DND-41 (cell line): ENCODE results near the gene RAB6B.

Experiments
- ATAC-seq: fragments of 200-7000 bp; cut with Tn5 transposase; 3 replicates; pipeline ENCODE4 v1.9.1; 2021; ENCODE audit warnings: low read depth; ENCODE audit not compliant: insufficient read depth
- DNase-seq: peaks from one replicate; pipeline ENCODE4 v3.0.0-alpha.2; 2020
- H2AFZ ChIP-seq: 2 replicates; pipeline ENCODE4 v1.6.0; 2012; ENCODE audit warnings: low read depth, low read length
- H3K27ac ChIP-seq: 2 replicates; pipeline ENCODE4 v1.5.1; 2012; ENCODE audit warnings: low read length, inconsistent platforms
- H3K27me3 ChIP-seq: fragments of 200-600 bp; sonication (generic); 2 replicates; pipeline ENCODE4 v1.6.0; 2012; ENCODE audit warnings: low read length, mild to moderate bottlenecking, inconsistent platforms; ENCODE audit not compliant: insufficient read depth, poor library complexity
- H3K36me3 ChIP-seq: 2 replicates; pipeline ENCODE4 v1.5.1; 2012; ENCODE audit warnings: low read length, inconsistent platforms; ENCODE audit not compliant: insufficient read depth
- H3K4me1 ChIP-seq: 2 replicates; pipeline ENCODE4 v1.5.1; 2012; ENCODE audit warnings: mild to moderate bottlenecking, low read length; ENCODE audit not compliant: insufficient read depth
- H3K4me2 ChIP-seq: 2 replicates; pipeline ENCODE4 v1.6.0; 2012; ENCODE audit warnings: mild to moderate bottlenecking, moderate library complexity, low read length, inconsistent platforms; ENCODE audit not compliant: insufficient read depth
- H3K4me3 ChIP-seq, 2 experiments: fragments of 200-600 bp in 1 of 2; shearing (Covaris generic) in 1 of 2; 2 replicates each; pipeline ENCODE4 v1.5.1; 2012 to 2016; ENCODE audit warnings: inconsistent platforms in 2 of 2, low read length in 2 of 2, mild to moderate bottlenecking in 2 of 2, low read depth in 1 of 2, moderate library complexity in 1 of 2
- H3K79me2 ChIP-seq: 2 replicates; pipeline ENCODE4 v1.6.0; 2012; ENCODE audit warnings: low read length, inconsistent platforms; ENCODE audit not compliant: insufficient read depth
- H3K9ac ChIP-seq: 2 replicates; pipeline ENCODE4 v1.6.0; 2012; ENCODE audit warnings: low read depth, mild to moderate bottlenecking, inconsistent platforms, low read length, moderate library complexity
- H3K9me3 ChIP-seq: 2 replicates; pipeline ENCODE4 v1.5.1; 2012; ENCODE audit warnings: low read length, moderate library complexity, mild to moderate bottlenecking, inconsistent platforms; ENCODE audit not compliant: insufficient read depth, severe bottlenecking
- H4K20me1 ChIP-seq: 2 replicates; pipeline ENCODE4 v1.6.0; 2012; ENCODE audit warnings: low read length; ENCODE audit not compliant: insufficient read depth
- EZH2 ChIP-seq: IDR thresholded peaks from 3 replicates; pipeline ENCODE4 v1.6.1; 2012; ENCODE audit warnings: borderline replicate concordance, low read depth, mild to moderate bottlenecking, moderate library complexity, low read length, inconsistent platforms; ENCODE audit not compliant: severe bottlenecking
- TF ChIP-seq, protein P1 (sequence below): IDR thresholded peaks from 2 replicates; pipeline ENCODE4 v1.5.1; 2012; ENCODE audit warnings: borderline replicate concordance, low read length, moderate library complexity, mild to moderate bottlenecking; ENCODE audit not compliant: poor library complexity, severe bottlenecking; ENCODE audit errors: extremely low read depth

RAB6B gene

DNA sequence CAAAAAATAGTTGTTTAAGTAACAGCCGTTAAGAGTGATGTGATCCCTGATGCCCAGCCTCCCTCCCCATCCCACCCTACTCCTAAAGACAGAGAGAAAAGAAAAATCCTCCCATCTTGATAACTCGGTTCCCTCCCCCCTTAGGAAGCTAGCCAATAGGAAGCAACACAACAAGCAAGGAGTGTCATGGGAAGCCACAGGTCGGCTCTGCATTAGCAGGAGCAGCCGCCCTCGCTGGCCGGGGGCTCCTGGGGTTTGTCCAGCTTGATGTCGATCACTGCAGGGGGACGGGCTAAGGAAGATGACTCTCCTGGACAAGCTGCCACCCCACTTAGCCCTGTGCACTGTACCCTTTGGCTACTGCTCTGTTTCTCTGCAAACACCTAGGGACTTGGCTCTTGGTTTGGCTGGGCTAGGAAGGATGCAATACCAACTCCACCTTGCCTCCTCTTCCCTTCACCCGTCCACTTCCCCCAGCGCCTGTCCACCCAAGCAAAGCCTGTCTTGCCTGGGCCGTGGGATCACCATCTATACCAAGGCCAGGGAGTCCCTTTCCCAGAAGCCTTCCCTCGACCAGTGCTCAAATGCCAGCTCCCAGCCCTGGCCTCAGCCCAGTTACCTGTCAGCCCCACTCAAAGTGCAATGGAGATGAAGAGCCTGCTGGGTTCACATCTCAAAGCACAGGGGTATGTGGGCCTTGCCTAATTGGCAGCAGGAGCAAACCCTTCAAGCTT lies 66.9 kb downstream of the RAB6B start:
- no peaks in the 10 kb centered on the region for H3K27me3 ChIP-seq
- ATAC-seq (no peak), DNase-seq (no peak)
- H3K4me1 ChIP-seq: no peaks in the 10 kb centered on the region
- no peak overlapping the region for H3K4me3 ChIP-seq
- no peaks in the 10 kb centered on the region for H3K9me3 ChIP-seq
- TF ChIP-seq, protein P1, sequence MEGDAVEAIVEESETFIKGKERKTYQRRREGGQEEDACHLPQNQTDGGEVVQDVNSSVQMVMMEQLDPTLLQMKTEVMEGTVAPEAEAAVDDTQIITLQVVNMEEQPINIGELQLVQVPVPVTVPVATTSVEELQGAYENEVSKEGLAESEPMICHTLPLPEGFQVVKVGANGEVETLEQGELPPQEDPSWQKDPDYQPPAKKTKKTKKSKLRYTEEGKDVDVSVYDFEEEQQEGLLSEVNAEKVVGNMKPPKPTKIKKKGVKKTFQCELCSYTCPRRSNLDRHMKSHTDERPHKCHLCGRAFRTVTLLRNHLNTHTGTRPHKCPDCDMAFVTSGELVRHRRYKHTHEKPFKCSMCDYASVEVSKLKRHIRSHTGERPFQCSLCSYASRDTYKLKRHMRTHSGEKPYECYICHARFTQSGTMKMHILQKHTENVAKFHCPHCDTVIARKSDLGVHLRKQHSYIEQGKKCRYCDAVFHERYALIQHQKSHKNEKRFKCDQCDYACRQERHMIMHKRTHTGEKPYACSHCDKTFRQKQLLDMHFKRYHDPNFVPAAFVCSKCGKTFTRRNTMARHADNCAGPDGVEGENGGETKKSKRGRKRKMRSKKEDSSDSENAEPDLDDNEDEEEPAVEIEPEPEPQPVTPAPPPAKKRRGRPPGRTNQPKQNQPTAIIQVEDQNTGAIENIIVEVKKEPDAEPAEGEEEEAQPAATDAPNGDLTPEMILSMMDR: no peak
- TF ChIP-seq EZH2: no peak
- 0 out of 2 replicates have a peak, but pooled peaks cover 5% of the 10 kb centered on the region for H4K20me1 ChIP-seq
- H3K36me3 ChIP-seq: peaks cover 18% of the 10 kb centered on the region
- H3K27ac ChIP-seq: no peak overlapping the region
- no peak overlapping the region for H2AFZ ChIP-seq
- no peak overlapping the region for H3K9ac ChIP-seq
- no peaks in the 10 kb centered on the region for H3K79me2 ChIP-seq
- no peak overlapping the region for H3K4me2 ChIP-seq

DNA sequence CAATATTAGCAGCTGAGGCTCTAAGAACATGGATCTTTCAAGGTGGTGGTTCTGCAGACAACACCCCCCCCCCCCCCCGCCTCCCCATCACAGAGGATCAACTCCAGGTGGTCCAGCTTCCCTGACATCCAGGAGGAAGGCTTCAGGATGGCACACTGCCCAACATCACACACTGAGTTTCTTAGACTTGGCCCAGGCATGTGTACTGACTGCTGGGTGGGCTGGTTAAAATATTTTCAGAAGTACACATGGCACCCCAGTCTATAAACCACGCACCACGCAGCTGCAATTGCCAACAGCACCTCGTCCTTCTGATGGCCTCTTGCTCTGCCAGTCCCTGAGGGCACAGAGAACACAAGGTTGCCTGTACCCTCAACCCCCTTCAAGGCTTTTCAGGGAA lies 68.0 kb downstream of the RAB6B start:
- no peaks in the 10 kb centered on the region for H3K79me2 ChIP-seq
- no peak overlapping the region for H3K27ac ChIP-seq
- no peak overlapping the region for H3K9ac ChIP-seq
- H3K4me1 ChIP-seq: no peaks in the 10 kb centered on the region
- DNase-seq: no peak
- 0 out of 2 replicates have a peak, but pooled peaks cover 5% of the 10 kb centered on the region for H4K20me1 ChIP-seq
- no peak overlapping the region for H3K4me3 ChIP-seq
- H3K9me3 ChIP-seq: no peaks in the 10 kb centered on the region
- H3K36me3 ChIP-seq: peaks cover 28% of the 10 kb centered on the region
- H3K4me2 ChIP-seq: no peak overlapping the region
- no peak for ATAC-seq
- no peak overlapping the region for H2AFZ ChIP-seq
- TF ChIP-seq, protein P1: no peak
- no peak for TF ChIP-seq EZH2
- no peaks in the 10 kb centered on the region for H3K27me3 ChIP-seq

DNA sequence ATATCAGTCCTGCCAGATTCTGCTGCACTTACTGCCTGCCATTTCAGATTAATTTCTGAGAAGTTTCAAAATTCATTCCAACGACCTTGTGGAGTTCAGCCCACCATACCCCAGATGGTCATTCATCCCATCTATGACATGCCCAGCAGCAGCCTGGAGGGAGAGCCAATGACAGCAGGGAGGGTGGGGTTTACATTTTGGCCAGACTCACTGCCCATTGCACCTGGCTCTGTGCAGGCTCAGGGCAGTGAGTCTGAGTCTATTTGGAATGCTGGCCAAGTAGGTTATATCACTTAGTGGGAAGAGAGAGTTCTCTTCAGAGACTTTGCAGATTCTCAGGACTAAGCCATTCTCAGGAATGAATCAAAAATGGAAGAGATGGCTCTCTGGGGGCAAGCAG lies 68.5 kb downstream of the RAB6B start:
- TF ChIP-seq, protein P1: no peak
- no peak for TF ChIP-seq EZH2
- H3K27ac ChIP-seq: no peak overlapping the region
- H3K9me3 ChIP-seq: no peaks in the 10 kb centered on the region
- no peak overlapping the region for H3K4me2 ChIP-seq
- H3K9ac ChIP-seq: no peak overlapping the region
- DNase-seq: no peak
- peaks cover 34% of the 10 kb centered on the region for H3K36me3 ChIP-seq
- no peak overlapping the region for H2AFZ ChIP-seq
- no peak for ATAC-seq
- H3K4me3 ChIP-seq: no peak overlapping the region
- 0 out of 2 replicates have a peak, but pooled peaks cover 5% of the 10 kb centered on the region for H4K20me1 ChIP-seq
- no peaks in the 10 kb centered on the region for H3K27me3 ChIP-seq
- H3K4me1 ChIP-seq: no peaks in the 10 kb centered on the region
- no peaks in the 10 kb centered on the region for H3K79me2 ChIP-seq
